Measurements from ENCODE around the gene FYB2.

DNA sequence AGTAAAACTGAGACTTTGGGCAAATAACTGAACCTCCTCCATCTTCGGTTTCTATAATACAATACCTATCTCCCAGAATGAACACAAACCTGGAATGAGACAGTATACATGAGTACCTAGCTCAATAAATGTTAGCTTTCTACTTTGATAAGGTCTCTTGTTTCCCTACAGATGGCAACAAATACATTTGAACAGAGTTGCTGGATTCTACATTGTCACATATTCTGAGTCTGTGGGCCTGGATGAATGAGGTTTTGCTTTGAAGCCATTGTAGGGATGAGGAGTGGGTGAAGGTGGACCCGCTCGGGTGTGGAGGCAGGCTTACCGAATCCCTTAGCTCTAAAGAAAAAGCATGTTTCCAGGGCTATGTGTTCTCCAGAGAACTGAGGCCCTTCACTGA lies 13.9 kb upstream of the FYB2 start:
- TF ChIP-seq CTCF (IDR thresholded peaks at IDR 0.05), result no peak
- no peak for TF ChIP-seq POLR2A (IDR thresholded peaks at IDR 0.05)

All from esophagus squamous epithelium (tissue), 4 donors.